Fibroblast of lung (primary cell): ENCODE results near the gene PTPRM. TPM values are rescaled to one million over a fixed set of nuclear protein-coding genes. Genes with fewer than 3 reads are reported as not detected.

Experiments used
- DNase-seq, 2 donors: peaks; one replicate each; pipeline versions ENCODE4 v3.0.0 to v3.0.0-alpha.2; 2010; ENCODE audit warnings: low read depth in 2 of 2
- H2AFZ ChIP-seq: 2 replicates; pipeline ENCODE4 v1.5.1; 2012; ENCODE audit warnings: low read length, control low read depth, inconsistent platforms
- H3K27ac ChIP-seq: 2 replicates; pipeline ENCODE4 v1.5.1; 2011; ENCODE audit warnings: low read length, control low read depth; ENCODE audit not compliant: insufficient read depth
- H3K27me3 ChIP-seq: 2 replicates; pipeline ENCODE4 v1.5.1; 2011; ENCODE audit warnings: mild to moderate bottlenecking, low read length; ENCODE audit not compliant: control insufficient read depth, insufficient read depth
- H3K36me3 ChIP-seq: 2 replicates; pipeline ENCODE4 v1.5.1; 2011; ENCODE audit warnings: low read length; ENCODE audit not compliant: control insufficient read depth, insufficient read depth
- H3K4me1 ChIP-seq: 2 replicates; pipeline ENCODE4 v1.5.1; 2011; ENCODE audit warnings: low read length; ENCODE audit not compliant: control insufficient read depth, insufficient read depth; ENCODE audit errors: extremely low read depth
- H3K4me2 ChIP-seq: 2 replicates; pipeline ENCODE4 v1.5.1; 2011; ENCODE audit warnings: low read length, control low read depth; ENCODE audit not compliant: insufficient read depth; ENCODE audit errors: extremely low read depth
- H3K4me3 ChIP-seq, 4 experiments: fragments of 200-600 bp in 1 of 4; sonication (generic) in 1 of 4; replicated peaks in 1 of 4; 2 replicates each; pipeline ENCODE4 v1.5.1; 2011 to 2016; ENCODE audit warnings: low read length in 4 of 4, low read depth in 3 of 4, mild to moderate bottlenecking in 3 of 4, control low read depth in 2 of 4, inconsistent platforms in 1 of 4, mixed read lengths in 1 of 4; ENCODE audit not compliant: insufficient read depth in 1 of 4; ENCODE audit errors: control extremely low read depth in 1 of 4
- H3K79me2 ChIP-seq: 2 replicates; pipeline ENCODE4 v1.5.1; 2012; ENCODE audit warnings: mild to moderate bottlenecking, low read length, inconsistent platforms; ENCODE audit not compliant: control insufficient read depth, insufficient read depth
- H3K9ac ChIP-seq: 2 replicates; pipeline ENCODE4 v1.5.1; 2011; ENCODE audit warnings: mild to moderate bottlenecking, low read length, control low read depth; ENCODE audit not compliant: insufficient read depth
- H3K9me3 ChIP-seq: 2 replicates; pipeline ENCODE4 v1.5.1; 2012; ENCODE audit warnings: low read depth, low read length; ENCODE audit not compliant: control insufficient read depth, insufficient read depth
- H4K20me1 ChIP-seq: 2 replicates; pipeline ENCODE4 v1.5.1; 2011; ENCODE audit warnings: low read length; ENCODE audit not compliant: control insufficient read depth, insufficient read depth; ENCODE audit errors: extremely low read depth
- CTCF ChIP-seq, 2 donors: IDR thresholded peaks in 1 of 2; conservative IDR thresholded peaks in 1 of 2; 1 replicate in 1 of 2; 2 replicates in 1 of 2; pipeline ENCODE4 v1.5.1; 2011 to 2012; ENCODE audit warnings: low read length in 2 of 2, control low read depth in 1 of 2, inconsistent platforms in 1 of 2, low read depth in 1 of 2, mild to moderate bottlenecking in 1 of 2
- EZH2 ChIP-seq: IDR thresholded peaks from 2 replicates; pipeline ENCODE4 v1.5.1; 2012; ENCODE audit warnings: low read length, control low read depth, mild to moderate bottlenecking; ENCODE audit errors: missing control alignments
- polyA plus RNA-seq, 2 donors: library from polyadenylated mRNA; depleted of rRNA in 1 of 2; stranded (reverse) in 1 of 2; unstranded in 1 of 2; fragments of >200 nt; gene quantifications; 2 replicates each; pipeline ENCODE4 v1.2.1, GENCODE V29; 2011 to 2012; ENCODE audit warnings: missing spikeins in 1 of 2
- total RNA-seq: library from RNA; depleted of rRNA; stranded (reverse); fragments of >200 nt; gene quantifications from 2 replicates; pipeline ENCODE4 v1.2.1, GENCODE V29; 2014

The PTPRM gene
- total and polyA plus RNA-seq, 2 donors (not counting 1 experiment from before 2014, with no cell fraction given): 86.6 to 87.0 TPM

- Histone ChIP-seq H3K4me1 (no peaks in the 10 kb centered on the region), H3K4me2 (no peak overlapping the region)
These were observed 521.5 kb downstream of the PTPRM start for GRCh38 chr18:8088626-8089025.

DNA sequence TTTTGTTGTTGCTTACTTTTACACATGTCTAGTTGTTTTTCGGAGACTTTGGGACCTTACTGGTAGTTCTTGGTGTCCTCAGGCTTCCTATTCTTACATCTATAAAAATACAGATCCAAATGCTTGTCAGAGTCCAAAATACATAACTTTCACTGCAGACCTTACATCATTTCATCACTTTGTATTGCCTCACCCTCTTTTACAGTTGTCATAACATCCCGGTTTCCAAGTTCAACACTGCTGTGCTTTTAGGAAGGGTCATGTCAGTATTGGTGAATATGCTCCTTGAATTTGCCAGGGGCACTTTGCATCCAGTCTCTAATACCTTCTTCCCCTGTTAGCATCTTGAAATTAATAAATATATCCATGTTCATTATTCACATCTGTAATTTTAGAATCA lies 523.9 kb downstream of the PTPRM start:
- H2AFZ ChIP-seq: no peak overlapping the region
- no peaks in the 10 kb centered on the region for H3K36me3 ChIP-seq
- no peaks in the 10 kb centered on the region for H3K4me1 ChIP-seq
- H3K9me3 ChIP-seq: no peaks in the 10 kb centered on the region
- no peak for TF ChIP-seq CTCF (conservative IDR thresholded peaks at IDR 0.05 in 1 of 2, IDR thresholded peaks at IDR 0.05 in 1 of 2; ENCODE audit: low read depth in 1 of 2, low read length in 2 of 2)
- no peak for TF ChIP-seq EZH2
- no peak overlapping the region for H3K27ac ChIP-seq
- no peaks in the 10 kb centered on the region for H3K27me3 ChIP-seq
- H3K79me2 ChIP-seq: no peaks in the 10 kb centered on the region
- H3K9ac ChIP-seq: no peak overlapping the region
- no peak overlapping the region for H3K4me2 ChIP-seq
- peak in 1 of 2 donors; percentile 28 for DNase-seq
- H3K4me3 ChIP-seq: no peak overlapping the region
- H4K20me1 ChIP-seq: no peaks in the 10 kb centered on the region

More at GRCh38 chr18:8088626-8089025, 521.5 kb downstream of the PTPRM start:
- Histone ChIP-seq H4K20me1 (no peaks in the 10 kb centered on the region), H3K36me3 (no peaks in the 10 kb centered on the region), H3K9ac (no peak overlapping the region), H3K9me3 (no peaks in the 10 kb centered on the region), H2AFZ (no peak overlapping the region), H3K4me3 (no peak overlapping the region), H3K79me2 (no peaks in the 10 kb centered on the region), H3K27ac (no peak overlapping the region), H3K27me3 (no peaks in the 10 kb centered on the region)
- no peak for DNase-seq
- TF ChIP-seq EZH2 (no peak), CTCF (conservative IDR thresholded peaks at IDR 0.05 in 1 of 2, IDR thresholded peaks at IDR 0.05 in 1 of 2; ENCODE audit: low read depth in 1 of 2, low read length in 2 of 2) (no peak)

- Histone ChIP-seq H3K9ac (no peak overlapping the region), H3K79me2 (no peaks in the 10 kb centered on the region), H3K36me3 (no peaks in the 10 kb centered on the region), H3K4me2 (no peak overlapping the region), H3K4me3 (no peak overlapping the region), H3K9me3 (no peaks in the 10 kb centered on the region), H4K20me1 (no peaks in the 10 kb centered on the region), H3K27me3 (no peaks in the 10 kb centered on the region), H3K27ac (no peak overlapping the region), H2AFZ (no peak overlapping the region), H3K4me1 (no peaks in the 10 kb centered on the region)
- TF ChIP-seq CTCF (conservative IDR thresholded peaks at IDR 0.05 in 1 of 2, IDR thresholded peaks at IDR 0.05 in 1 of 2; ENCODE audit: low read depth in 1 of 2, low read length in 2 of 2): no peak
- TF ChIP-seq EZH2: no peak
- no peak for DNase-seq
These were observed 528.9 kb downstream of the PTPRM start for GRCh38 chr18:8095947-8096570.
